Fibroblast of lung (primary cell): ENCODE data around the gene ITGA7.

Experiments used
- CTCF ChIP-seq, 2 donors: IDR thresholded peaks in 1 of 2; conservative IDR thresholded peaks in 1 of 2; 1 replicate in 1 of 2; 2 replicates in 1 of 2; pipeline ENCODE4 v1.5.1; 2011 to 2012; ENCODE audit warnings: low read length in 2 of 2, control low read depth in 1 of 2, inconsistent platforms in 1 of 2, low read depth in 1 of 2, mild to moderate bottlenecking in 1 of 2
- EZH2 ChIP-seq: IDR thresholded peaks from 2 replicates; pipeline ENCODE4 v1.5.1; 2012; ENCODE audit warnings: low read length, control low read depth, mild to moderate bottlenecking; ENCODE audit errors: missing control alignments

- TF ChIP-seq CTCF (conservative IDR thresholded peaks at IDR 0.05 in 1 of 2, IDR thresholded peaks at IDR 0.05 in 1 of 2; ENCODE audit: low read depth in 1 of 2, low read length in 2 of 2) (no peak), EZH2 (no peak)
Measured at GRCh38 chr12:55699471-55700055, 8.1 kb downstream of the ITGA7 start.
